Dermis blood vessel endothelial cell (primary cell): ENCODE data around the gene THRAP3. TPM values are rescaled to one million over a fixed set of nuclear protein-coding genes. Genes with fewer than 3 reads are reported as not detected.

Experiments used
- DNase-seq: peaks from one replicate; pipeline ENCODE4 v3.0.0; 2010
- total RNA-seq: library from RNA; depleted of rRNA; stranded (reverse); fragments of >200 nt; gene quantifications from 2 replicates; pipeline ENCODE4 v1.2.3, GENCODE V29; 2014

The THRAP3 gene
- total RNA-seq, 1 donor from 2014 or later, result 96.0 TPM

- DNase-seq, result peak; percentile 64
Observed at GRCh38 chr1:36253161-36253862, 29.1 kb downstream of the THRAP3 start.

- DNase-seq, result peak; percentile 41
Observed at GRCh38 chr1:36256558-36257374, 32.5 kb downstream of the THRAP3 start.

- DNase-seq, result peak; percentile 10
Observed at GRCh38 chr1:36257375-36257767, 33.1 kb downstream of the THRAP3 start.

- DNase-seq, result no peak
Observed at GRCh38 chr1:36258960-36259344, 34.7 kb downstream of the THRAP3 start.

GRCh38 chr1:36268981-36269380, 44.7 kb downstream of the THRAP3 start:
- DNase-seq, result no peak

- DNase-seq, result no peak
Observed at GRCh38 chr1:36269408-36269838, 45.2 kb downstream of the THRAP3 start.

- DNase-seq, result no peak
Observed at GRCh38 chr1:36273024-36273423, 48.8 kb downstream of the THRAP3 start.

GRCh38 chr1:36274201-36274600, 50.0 kb downstream of the THRAP3 start:
- no peak for DNase-seq

GRCh38 chr1:36276688-36277087, 52.4 kb downstream of the THRAP3 start:
- DNase-seq, result no peak

- DNase-seq, result no peak
Observed at GRCh38 chr1:36279110-36279788, 55.0 kb downstream of the THRAP3 start.

GRCh38 chr1:36279789-36280296, 55.6 kb downstream of the THRAP3 start:
- no peak for DNase-seq

- DNase-seq, result no peak
Observed at GRCh38 chr1:36284061-36284460, 59.8 kb downstream of the THRAP3 start.

GRCh38 chr1:36284517-36284916, 60.3 kb downstream of the THRAP3 start:
- DNase-seq, result no peak

GRCh38 chr1:36285443-36286101, 61.3 kb downstream of the THRAP3 start:
- peak; percentile 95 for DNase-seq

GRCh38 chr1:36286802-36287201, 62.6 kb downstream of the THRAP3 start:
- DNase-seq, result no peak

- DNase-seq, result no peak
Observed at GRCh38 chr1:36287595-36287994, 63.4 kb downstream of the THRAP3 start.

GRCh38 chr1:36295390-36295789, 71.1 kb downstream of the THRAP3 start:
- DNase-seq, result no peak

GRCh38 chr1:36297062-36297461, 72.8 kb downstream of the THRAP3 start:
- no peak for DNase-seq

- DNase-seq, result no peak
Observed at GRCh38 chr1:36298640-36299039, 74.4 kb downstream of the THRAP3 start.

- peak; percentile 40 for DNase-seq
Observed at GRCh38 chr1:36300526-36300925, 76.3 kb downstream of the THRAP3 start.

- no peak for DNase-seq
Observed at GRCh38 chr1:36301220-36301619, 77.0 kb downstream of the THRAP3 start.

GRCh38 chr1:36303244-36303643, 79.0 kb downstream of the THRAP3 start:
- DNase-seq, result no peak
